PFSK-1 (cell line): ENCODE measurements around the gene SPTSSB.

Experiments
- FOXP2 ChIP-seq: optimal IDR thresholded peaks from 2 replicates; pipeline ENCODE3; 2011; ENCODE audit warnings: borderline replicate concordance, control low read depth, inconsistent platforms; ENCODE audit not compliant: insufficient read depth; ENCODE audit errors: extremely low read length, extremely low read depth
- POLR2AphosphoS5 ChIP-seq: IDR thresholded peaks from 2 replicates; pipeline ENCODE4 v1.6.1; 2012; ENCODE audit warnings: low read depth, mild to moderate bottlenecking, control low read depth, low read length, moderate library complexity
- REST ChIP-seq, 2 experiments: IDR thresholded peaks; 2 replicates each; pipeline versions ENCODE4 v1.6.1 to v1.8.0; 2011 to 2012; ENCODE audit warnings: low read depth in 2 of 2, low read length in 2 of 2, control low read depth in 1 of 2, inconsistent platforms in 1 of 2, mild to moderate bottlenecking in 1 of 2, moderate library complexity in 1 of 2; ENCODE audit not compliant: insufficient read depth in 1 of 2
- SIN3A ChIP-seq: IDR thresholded peaks from 2 replicates; pipeline ENCODE4 v1.6.1; 2012; ENCODE audit warnings: mild to moderate bottlenecking, low read length, moderate library complexity, borderline replicate concordance; ENCODE audit not compliant: insufficient read depth
- TAF1 ChIP-seq: IDR thresholded peaks from 2 replicates; pipeline ENCODE4 v1.6.1; 2012; ENCODE audit warnings: low read length, control low read depth, borderline replicate concordance; ENCODE audit not compliant: insufficient read depth

DNA sequence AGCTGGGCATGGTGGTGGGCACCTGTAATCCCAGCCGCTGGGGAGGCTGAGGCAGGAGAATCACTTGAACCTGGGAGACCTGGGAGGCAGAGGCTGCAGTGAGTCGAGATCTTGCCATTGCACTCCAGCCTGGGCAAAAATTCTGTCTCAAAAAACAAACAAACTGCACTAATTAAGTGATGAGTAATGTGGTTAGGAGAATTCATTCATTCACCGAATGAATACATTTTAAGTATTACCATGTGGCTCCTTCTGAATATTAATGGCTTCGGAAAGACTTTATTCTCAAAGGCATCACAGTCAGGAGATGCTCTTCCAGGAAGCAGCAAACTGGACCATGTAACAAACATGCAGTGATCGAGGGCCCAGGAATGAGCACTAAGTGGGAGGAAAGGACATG is 23.6 kb downstream of the SPTSSB start:
- no peak for TF ChIP-seq TAF1
- no peak for TF ChIP-seq POLR2AphosphoS5
- no peak for TF ChIP-seq SIN3A
- no peak for TF ChIP-seq FOXP2
- no peak for TF ChIP-seq REST (IDR thresholded peaks at IDR 0.05; ENCODE audit: insufficient read depth in 1 of 2, low read depth in 2 of 2, low read length in 2 of 2)
